Measurements from ENCODE around the gene TMEM81. TPM values are rescaled to one million over a fixed set of nuclear protein-coding genes. Genes with fewer than 3 reads are reported as not detected.

Gene TMEM81
- total RNA-seq, 1 donor from 2014 or later: 3.0 TPM

DNA sequence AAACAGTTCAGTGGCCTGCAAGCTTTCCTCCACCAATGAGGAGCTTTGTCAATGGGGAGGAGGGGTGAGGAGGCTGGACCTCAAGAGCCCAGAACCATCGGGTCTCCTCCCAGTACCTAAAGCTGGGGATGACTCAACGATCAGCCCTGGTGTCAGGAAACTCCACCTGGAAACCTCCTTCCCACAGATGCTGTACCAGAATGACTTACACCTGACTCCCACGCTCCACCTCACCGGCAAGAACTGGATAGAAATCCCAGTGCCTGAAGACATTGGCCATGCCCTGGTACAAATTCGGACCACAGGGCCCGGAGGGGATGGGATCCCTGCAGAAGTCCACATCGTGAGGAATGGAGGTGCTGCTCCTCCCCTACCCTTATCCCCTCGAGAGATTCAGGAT lies 11.4 kb downstream of the TMEM81 start:
- TF ChIP-seq, protein P1, sequence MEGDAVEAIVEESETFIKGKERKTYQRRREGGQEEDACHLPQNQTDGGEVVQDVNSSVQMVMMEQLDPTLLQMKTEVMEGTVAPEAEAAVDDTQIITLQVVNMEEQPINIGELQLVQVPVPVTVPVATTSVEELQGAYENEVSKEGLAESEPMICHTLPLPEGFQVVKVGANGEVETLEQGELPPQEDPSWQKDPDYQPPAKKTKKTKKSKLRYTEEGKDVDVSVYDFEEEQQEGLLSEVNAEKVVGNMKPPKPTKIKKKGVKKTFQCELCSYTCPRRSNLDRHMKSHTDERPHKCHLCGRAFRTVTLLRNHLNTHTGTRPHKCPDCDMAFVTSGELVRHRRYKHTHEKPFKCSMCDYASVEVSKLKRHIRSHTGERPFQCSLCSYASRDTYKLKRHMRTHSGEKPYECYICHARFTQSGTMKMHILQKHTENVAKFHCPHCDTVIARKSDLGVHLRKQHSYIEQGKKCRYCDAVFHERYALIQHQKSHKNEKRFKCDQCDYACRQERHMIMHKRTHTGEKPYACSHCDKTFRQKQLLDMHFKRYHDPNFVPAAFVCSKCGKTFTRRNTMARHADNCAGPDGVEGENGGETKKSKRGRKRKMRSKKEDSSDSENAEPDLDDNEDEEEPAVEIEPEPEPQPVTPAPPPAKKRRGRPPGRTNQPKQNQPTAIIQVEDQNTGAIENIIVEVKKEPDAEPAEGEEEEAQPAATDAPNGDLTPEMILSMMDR (conservative IDR thresholded peaks at IDR 0.05; ENCODE audit: low read depth, low read length): no peak
- DNase-seq (ENCODE audit: low read depth): no peak
- no peak overlapping the region for H3K4me3 ChIP-seq (ENCODE audit: low read depth, low read length)

DNA sequence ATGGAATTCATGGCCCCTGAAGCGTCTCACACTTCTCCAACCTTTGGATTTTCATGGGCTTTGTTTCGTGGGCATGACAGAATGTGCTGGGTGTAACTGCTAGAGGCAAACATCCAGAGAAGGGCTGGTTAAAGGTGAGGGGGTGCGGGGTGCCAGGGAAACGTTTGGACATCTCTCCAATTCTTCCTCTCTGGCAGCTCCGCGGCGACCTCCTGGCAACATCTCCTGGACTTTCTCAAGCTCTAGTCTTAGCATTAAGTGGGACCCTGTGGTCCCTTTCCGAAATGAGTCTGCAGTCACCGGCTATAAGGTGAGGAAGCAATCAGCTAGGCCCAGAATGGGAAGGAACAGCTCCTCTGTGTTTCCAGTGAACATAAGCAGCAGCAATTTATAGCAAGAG lies 12.0 kb downstream of the TMEM81 start:
- no peak overlapping the region for H3K4me3 ChIP-seq (ENCODE audit: low read depth, low read length)
- TF ChIP-seq, protein P1 (conservative IDR thresholded peaks at IDR 0.05; ENCODE audit: low read depth, low read length): no peak

DNA sequence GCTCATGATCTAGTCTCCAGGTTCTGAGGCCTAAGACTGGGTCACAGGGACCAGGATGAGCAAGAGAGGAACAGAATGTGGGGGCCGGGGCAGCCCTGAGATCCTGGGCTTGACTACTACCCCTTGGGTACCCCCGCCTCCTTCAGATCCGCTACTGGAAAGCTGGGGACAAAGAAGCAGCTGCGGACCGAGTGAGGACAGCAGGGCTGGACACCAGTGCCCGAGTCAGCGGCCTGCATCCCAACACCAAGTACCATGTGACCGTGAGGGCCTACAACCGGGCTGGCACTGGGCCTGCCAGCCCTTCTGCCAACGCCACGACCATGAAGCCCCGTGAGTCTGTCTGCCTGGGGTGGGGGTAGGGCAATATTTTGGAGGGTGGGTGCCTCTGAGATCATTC lies 12.5 kb downstream of the TMEM81 start:
- TF ChIP-seq, protein P1 (conservative IDR thresholded peaks at IDR 0.05; ENCODE audit: low read depth, low read length): no peak
- DNase-seq (ENCODE audit: low read depth): no peak
- no peak overlapping the region for H3K4me3 ChIP-seq (ENCODE audit: low read depth, low read length)

More for the DNA sequence above, 12.0 kb downstream of the TMEM81 start:
- no peak for DNase-seq (ENCODE audit: low read depth)

DNA sequence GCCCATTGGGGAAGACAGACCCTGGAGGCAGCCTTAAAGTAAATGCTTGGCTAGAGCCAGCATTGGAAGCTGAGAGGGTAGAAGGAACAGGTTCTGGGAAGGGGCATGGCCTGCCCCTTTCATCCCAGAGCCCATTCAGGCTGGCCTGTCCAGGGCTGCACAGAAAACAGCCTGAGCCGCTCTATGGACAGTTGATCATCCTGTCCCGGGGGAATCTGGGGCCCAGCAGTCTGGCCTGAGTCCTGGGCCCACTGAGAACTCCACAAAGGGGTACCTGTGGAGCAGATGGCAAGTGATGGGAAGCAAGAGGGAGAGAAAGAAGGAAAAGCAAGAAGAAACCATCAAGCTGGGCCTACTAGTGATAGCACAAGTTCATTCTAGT lies 13.2 kb downstream of the TMEM81 start:
- TF ChIP-seq, protein P1 (conservative IDR thresholded peaks at IDR 0.05; ENCODE audit: low read depth, low read length): no peak
- DNase-seq (ENCODE audit: low read depth): no peak
- no peak overlapping the region for H3K4me3 ChIP-seq (ENCODE audit: low read depth, low read length)

DNA sequence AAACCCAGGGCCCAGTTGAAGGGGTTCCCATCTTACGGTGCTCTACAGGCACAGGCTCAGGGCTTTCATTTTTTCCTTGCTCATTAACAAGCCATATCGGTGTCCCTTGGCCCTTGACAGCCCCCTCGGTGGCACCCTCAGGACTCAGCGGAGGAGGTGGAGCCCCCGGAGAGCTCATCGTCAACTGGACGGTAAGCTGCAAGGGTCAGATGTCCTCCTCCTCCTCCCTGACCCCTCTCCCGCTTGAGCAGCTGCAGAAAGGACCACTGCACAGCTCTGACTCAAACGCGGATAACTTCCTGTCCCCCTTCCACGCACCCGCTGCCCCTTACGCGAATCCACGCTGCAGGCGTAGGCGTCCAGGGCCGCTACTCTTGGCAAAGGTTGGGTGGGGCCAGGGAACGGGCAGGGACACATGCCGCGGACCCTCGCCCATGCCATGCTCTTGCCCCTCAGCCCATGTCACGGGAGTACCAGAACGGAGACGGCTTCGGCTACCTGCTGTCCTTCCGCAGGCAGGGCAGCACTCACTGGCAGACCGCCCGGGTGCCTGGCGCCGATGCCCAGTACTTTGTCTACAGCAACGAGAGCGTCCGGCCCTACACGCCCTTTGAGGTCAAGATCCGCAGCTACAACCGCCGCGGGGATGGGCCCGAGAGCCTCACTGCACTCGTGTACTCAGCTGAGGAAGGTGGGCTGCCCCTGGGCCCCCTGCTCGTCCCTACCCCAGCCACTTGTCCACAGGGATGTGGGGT lies 14.7 kb downstream of the TMEM81 start:
- no peak overlapping the region for H3K4me3 ChIP-seq (ENCODE audit: low read depth, low read length)
- no peak for DNase-seq (ENCODE audit: low read depth)
- TF ChIP-seq, protein P1 (conservative IDR thresholded peaks at IDR 0.05; ENCODE audit: low read depth, low read length): no peak

DNA sequence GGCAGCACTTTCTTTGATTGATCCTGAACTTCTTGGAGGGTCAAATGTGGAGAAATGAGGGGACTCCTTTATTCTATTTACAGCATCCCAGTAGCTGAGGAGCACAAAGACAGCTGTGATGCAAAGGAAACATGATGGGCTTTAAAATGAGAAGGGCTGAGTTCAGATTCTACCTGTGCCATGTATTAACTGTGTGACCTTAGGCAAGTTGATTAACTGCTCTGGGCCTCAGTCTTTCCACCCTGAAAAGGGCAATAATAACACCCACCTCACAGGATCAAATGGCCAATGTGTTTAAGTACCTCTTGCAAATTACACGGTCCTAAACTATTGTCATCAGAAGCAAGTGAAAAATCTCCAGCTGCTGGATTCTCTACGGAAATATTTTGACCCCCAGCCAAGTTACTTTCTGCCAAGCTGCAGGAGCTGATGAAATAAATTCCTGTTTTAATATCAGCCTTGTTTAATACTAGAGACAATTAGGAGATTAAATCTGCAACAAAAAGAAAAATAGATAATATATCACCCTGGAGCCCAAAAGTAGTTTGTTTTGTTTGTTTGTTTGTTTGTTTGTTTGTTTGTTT lies 15.7 kb downstream of the TMEM81 start:
- TF ChIP-seq, protein P1 (conservative IDR thresholded peaks at IDR 0.05; ENCODE audit: low read depth, low read length): no peak
- no peak for DNase-seq (ENCODE audit: low read depth)
- H3K4me3 ChIP-seq (ENCODE audit: low read depth, low read length): no peak overlapping the region

DNA sequence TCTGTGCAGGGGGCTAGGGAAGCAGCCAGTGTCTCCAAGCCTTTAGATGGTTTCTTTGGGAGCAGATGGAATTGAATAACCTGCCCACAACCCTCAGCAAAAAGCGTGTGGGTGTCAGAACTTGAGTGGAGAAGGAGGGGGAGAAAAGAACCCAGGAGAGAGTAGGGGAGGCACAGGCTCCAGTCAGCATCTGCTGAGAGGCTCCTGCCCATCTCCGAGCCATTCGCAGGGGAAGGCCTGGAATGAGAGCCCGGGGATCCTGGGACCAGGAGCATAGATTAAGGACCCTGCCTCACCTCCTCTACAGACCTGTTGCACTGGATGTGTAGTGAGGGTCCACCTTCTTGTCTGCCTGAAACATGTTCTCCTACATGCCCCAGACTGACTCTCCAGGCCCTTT lies 16.3 kb downstream of the TMEM81 start:
- DNase-seq (ENCODE audit: low read depth): no peak
- no peak overlapping the region for H3K4me3 ChIP-seq (ENCODE audit: low read depth, low read length)
- TF ChIP-seq, protein P1 (conservative IDR thresholded peaks at IDR 0.05; ENCODE audit: low read depth, low read length): no peak

Measured in epithelial cell of proximal tubule (primary cell).